ENCODE measurements around the gene KCNT1. TPM values are rescaled to one million over a fixed set of nuclear protein-coding genes. Genes with fewer than 3 reads are reported as not detected.

KCNT1 gene
- total RNA-seq, 4 donors from 2014 or later, result 0.09 TPM; not detected in 3

DNA sequence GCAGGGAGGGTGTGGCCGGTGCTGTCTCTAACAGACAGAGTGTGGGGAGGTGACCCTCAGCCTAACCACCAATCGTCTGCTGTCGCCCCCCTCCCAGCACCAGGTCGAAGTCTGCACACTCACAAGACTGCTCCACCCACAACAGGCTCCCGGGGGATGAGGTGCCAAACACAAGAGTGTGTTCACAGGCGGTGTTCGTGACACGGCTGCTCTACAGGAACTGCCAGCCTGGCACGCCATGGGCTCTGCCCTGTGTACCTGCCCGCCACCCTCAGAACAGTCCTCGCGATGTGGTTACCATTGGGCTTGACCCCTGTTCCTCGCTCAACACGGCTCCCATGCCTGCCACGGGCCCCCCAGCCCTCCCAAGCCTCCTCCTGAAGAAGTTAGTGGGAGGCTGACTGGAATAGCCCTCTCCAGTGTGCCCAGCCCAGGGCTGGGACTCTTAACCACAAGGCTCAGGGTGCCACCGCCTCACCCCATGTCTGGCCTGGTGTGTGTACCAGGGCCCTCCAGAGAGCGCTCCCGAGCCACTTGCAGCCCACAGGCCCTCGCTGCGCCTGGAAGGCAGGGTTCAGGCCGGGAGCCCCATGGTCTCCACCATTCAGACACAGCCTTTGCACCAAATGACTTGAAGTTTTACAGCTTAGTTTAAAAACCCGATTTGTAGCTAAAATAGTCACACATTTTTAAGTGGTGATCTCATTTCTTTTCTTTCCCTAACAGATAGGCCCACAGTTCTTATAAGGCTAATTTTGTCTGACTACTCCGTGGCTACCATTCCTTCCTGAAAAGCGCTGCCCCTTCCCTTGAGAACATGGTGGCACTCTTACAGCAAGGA, 102.8 kb downstream of the KCNT1 start:
- H3K36me3 ChIP-seq, result peaks cover 0 to 23% (median under 1%) of the 10 kb centered on the region in 3 donors
- H3K9me3 ChIP-seq, result no peaks in the 10 kb centered on the region
- no peaks in the 10 kb centered on the region for H3K27me3 ChIP-seq
- intact Hi-C loops (cut with DNase I), result no loop called here
- H3K4me3 ChIP-seq, result no peak overlapping the region
- no peak for TF ChIP-seq POLR2A (IDR thresholded peaks at IDR 0.05)
- TF ChIP-seq, protein P1, sequence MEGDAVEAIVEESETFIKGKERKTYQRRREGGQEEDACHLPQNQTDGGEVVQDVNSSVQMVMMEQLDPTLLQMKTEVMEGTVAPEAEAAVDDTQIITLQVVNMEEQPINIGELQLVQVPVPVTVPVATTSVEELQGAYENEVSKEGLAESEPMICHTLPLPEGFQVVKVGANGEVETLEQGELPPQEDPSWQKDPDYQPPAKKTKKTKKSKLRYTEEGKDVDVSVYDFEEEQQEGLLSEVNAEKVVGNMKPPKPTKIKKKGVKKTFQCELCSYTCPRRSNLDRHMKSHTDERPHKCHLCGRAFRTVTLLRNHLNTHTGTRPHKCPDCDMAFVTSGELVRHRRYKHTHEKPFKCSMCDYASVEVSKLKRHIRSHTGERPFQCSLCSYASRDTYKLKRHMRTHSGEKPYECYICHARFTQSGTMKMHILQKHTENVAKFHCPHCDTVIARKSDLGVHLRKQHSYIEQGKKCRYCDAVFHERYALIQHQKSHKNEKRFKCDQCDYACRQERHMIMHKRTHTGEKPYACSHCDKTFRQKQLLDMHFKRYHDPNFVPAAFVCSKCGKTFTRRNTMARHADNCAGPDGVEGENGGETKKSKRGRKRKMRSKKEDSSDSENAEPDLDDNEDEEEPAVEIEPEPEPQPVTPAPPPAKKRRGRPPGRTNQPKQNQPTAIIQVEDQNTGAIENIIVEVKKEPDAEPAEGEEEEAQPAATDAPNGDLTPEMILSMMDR (IDR thresholded peaks at IDR 0.05), result no peak
- no peaks in the 10 kb centered on the region for H3K4me1 ChIP-seq
- H3K27ac ChIP-seq, result no peak overlapping the region
- 73 to 84% methylated on average over 10 to 15 of the region's 24 CpGs for WGBS, 2 donors
- DNase-seq, result no peak

DNA sequence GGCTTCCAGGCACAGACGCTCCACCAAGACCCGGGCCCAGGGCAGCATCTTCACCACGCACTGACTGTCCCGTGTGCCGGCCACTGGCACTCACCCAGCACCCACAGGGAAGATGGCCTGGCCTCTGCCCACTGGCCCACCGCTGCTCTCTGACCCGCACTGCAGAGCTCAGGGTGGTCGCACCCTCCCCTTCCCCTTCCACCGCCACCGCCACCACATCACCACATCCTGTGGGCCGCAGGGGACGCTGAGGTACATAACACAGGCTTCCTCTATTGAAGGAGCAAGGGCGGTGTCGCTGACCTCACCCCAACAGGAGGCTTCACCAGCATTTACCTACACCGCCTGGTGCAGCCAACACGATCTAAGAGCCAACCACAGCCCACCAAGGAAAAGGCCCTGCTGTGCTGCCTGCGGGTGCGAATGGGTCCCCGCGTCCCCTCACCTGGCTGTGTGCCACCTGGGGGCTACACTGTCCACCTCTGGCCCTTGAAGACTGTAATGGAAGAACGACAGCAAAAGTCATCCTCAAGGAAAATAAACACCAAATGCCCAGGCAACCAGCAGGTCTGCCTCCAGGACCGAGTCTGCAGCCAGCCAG, 103.5 kb downstream of the KCNT1 start:
- intact Hi-C loops (cut with DNase I), result no loop called here
- no peaks in the 10 kb centered on the region for H3K9me3 ChIP-seq
- no peak overlapping the region for H3K27ac ChIP-seq
- H3K27me3 ChIP-seq, result no peaks in the 10 kb centered on the region
- DNase-seq, result no peak
- peaks cover 0 to 31% (median 4%) of the 10 kb centered on the region in 3 donors for H3K36me3 ChIP-seq
- H3K4me3 ChIP-seq, result no peak overlapping the region
- WGBS, 2 donors, result 69 to 90% methylated on average over 2 to 5 of the region's 22 CpGs
- H3K4me1 ChIP-seq, result no peaks in the 10 kb centered on the region
- no peak for TF ChIP-seq POLR2A (IDR thresholded peaks at IDR 0.05)
- TF ChIP-seq, protein P1 (IDR thresholded peaks at IDR 0.05), result no peak

DNA sequence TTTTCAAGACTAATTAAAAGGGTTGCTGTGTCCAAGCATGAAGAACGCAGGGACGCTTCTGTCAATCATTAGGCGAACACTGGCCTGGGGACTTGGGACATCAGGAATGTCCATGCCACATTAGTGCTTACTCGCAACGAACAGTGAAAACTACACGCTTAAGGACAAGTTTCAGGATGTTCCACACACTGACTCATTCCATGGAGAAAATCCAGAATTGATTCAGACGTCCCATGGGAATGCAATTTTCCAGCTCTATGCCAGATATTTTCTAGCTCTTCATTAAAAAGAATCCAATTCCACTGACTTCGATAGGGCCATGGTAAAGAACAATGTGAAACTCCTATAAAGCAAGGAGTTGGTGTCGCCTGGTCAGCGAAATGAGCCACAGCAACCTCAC, 107.2 kb downstream of the KCNT1 start:
- no peak overlapping the region for H3K27ac ChIP-seq
- DNase-seq, result no peak
- 70 to 78% methylated on average over 10 of the region's 10 CpGs for WGBS, 2 donors
- H3K4me1 ChIP-seq, result no peaks in the 10 kb centered on the region
- no peaks in the 10 kb centered on the region for H3K9me3 ChIP-seq
- H3K4me3 ChIP-seq, result no peak overlapping the region
- intact Hi-C loops (cut with DNase I), result no loop called here
- TF ChIP-seq POLR2A (IDR thresholded peaks at IDR 0.05), result no peak
- TF ChIP-seq, protein P1 (IDR thresholded peaks at IDR 0.05), result no peak
- no peaks in the 10 kb centered on the region for H3K27me3 ChIP-seq
- peaks cover 4 to 67% (median 11%) of the 10 kb centered on the region in 3 donors for H3K36me3 ChIP-seq

DNA sequence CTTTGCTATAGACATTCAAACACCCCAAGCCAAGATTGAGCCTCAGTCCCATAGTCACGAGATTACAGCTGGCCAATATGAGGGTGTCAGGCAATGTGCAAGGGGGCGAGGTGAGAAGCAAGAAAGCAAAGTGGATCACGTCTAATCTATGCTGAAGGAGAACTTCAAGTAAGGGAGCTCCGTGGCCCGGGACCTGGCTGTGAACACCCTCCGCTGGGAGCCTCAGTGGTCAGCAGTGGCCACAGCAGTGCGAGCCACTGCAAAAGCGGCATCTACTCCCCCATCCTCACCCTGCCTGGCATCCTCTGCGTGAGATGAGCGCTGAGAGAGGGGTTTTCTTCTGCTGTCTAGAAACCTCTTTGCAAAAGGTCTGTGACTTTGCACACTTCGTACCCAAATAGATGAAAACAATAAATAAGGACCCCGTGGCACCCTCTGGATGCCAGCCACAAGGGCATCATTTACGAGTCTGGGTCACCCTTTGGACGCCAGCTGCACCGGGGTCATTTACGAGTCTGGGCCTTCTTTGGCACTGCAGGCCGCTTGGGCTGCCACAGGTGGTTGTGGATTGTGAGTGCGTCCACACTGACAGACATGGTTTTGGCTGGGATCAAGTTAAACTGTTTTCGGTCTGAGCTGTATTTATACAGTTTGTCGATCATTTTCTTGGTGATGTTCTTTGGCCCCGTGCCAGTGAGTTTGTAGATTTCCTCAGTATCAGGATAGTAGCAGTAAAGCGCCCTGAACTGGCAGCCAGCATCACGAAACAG, 109.0 kb downstream of the KCNT1 start:
- no peak for DNase-seq
- TF ChIP-seq, protein P1 (IDR thresholded peaks at IDR 0.05), result no peak
- TF ChIP-seq POLR2A (IDR thresholded peaks at IDR 0.05), result no peak
- Histone ChIP-seq H3K4me1 (no peaks in the 10 kb centered on the region), H3K36me3 (peaks cover 17 to 85% (median 24%) of the 10 kb centered on the region in 3 donors), H3K27me3 (no peaks in the 10 kb centered on the region), H3K27ac (no peak overlapping the region), H3K4me3 (no peak overlapping the region), H3K9me3 (no peaks in the 10 kb centered on the region)
- 93 to 95% methylated on average over 15 to 23 of the region's 23 CpGs for WGBS, 2 donors
- intact Hi-C loops (cut with DNase I), result no loop called here

All from esophagus squamous epithelium (tissue), 5 donors.